ENCODE measurements around the gene FOXJ1.

DNA sequence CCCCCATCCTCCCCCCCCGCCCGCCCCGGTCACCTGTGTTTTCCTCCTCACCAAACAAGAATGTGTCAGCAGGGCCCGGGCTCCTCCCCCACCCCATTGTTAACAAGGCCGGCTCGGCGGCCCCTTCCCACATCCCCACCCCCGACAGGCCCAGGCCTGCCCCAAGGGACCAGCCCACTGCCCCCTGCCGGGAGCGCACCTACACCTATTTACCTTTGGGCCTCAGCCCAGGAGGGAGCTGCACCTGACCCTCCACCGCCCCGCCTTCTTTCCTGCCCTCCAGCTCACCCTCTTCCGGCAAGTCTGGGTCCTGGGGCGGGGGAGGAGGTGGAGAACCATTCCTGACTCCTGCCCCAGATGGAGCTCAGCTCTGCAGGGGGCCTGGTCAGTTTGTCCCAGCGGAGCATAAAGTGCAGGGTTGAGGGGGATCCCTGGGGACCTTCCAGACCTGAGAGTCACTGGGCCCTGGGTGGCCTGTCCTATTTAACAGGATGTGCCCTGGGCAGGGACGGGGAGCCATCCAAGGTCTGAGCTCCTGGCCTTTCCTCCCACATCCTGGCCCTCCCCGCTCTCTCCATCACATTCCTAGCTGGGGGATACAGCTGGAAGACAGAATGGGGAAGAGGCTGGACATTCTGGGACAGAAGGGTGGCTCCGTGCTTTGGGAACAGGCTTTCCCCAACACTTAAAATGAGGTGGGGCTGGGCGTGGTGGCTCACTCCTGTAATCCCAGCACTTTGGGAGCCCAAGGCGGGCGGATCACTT, 8.3 kb downstream of the FOXJ1 start:
- TF ChIP-seq POLR2A (IDR thresholded peaks at IDR 0.05) = no peak
- TF ChIP-seq, protein P1, sequence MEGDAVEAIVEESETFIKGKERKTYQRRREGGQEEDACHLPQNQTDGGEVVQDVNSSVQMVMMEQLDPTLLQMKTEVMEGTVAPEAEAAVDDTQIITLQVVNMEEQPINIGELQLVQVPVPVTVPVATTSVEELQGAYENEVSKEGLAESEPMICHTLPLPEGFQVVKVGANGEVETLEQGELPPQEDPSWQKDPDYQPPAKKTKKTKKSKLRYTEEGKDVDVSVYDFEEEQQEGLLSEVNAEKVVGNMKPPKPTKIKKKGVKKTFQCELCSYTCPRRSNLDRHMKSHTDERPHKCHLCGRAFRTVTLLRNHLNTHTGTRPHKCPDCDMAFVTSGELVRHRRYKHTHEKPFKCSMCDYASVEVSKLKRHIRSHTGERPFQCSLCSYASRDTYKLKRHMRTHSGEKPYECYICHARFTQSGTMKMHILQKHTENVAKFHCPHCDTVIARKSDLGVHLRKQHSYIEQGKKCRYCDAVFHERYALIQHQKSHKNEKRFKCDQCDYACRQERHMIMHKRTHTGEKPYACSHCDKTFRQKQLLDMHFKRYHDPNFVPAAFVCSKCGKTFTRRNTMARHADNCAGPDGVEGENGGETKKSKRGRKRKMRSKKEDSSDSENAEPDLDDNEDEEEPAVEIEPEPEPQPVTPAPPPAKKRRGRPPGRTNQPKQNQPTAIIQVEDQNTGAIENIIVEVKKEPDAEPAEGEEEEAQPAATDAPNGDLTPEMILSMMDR (IDR thresholded peaks at IDR 0.05) = no peak

Data from tibial nerve (tissue), 3 donors.